ENCODE measurements around the gene KPNA2. TPM values are rescaled to one million over a fixed set of nuclear protein-coding genes. Genes with fewer than 3 reads are reported as not detected.
"Not testable (repeated sequence)": the region's sequence is repeated elsewhere in the genome, so short reads cannot be mapped to it uniquely, and the experiment has no call there.

The KPNA2 gene
- total RNA-seq, 2 donors from 2014 or later = 21.8 to 40.2 TPM

- DNase-seq; intact Hi-C loops (cut with DNase I); ATAC-seq: not testable (repeated sequence)
Measured at GRCh38 chr17:68018493-68018892, 17.0 kb upstream of the KPNA2 start.

DNA sequence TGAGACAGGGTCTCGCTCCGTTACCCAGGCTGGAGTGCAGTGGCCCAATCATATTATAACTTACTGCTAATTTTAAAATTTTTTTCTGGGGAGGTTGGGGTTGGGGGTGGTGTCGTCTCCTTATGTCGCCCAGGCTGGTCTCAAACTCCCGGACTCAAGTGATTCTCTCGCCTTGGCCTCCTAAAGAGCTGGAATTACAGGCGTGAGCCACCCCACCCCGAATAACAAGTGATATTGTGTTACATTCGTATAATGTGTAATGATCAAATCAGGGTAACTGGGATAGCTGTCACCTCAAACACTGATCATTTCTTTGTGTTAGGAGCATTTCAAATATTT is 16.2 kb upstream of the KPNA2 start:
- ATAC-seq = no peak
- DNase-seq = no peak
- intact Hi-C loops (cut with DNase I) = no loop called here

GRCh38 chr17:68019675-68020408 is 15.7 kb upstream of the KPNA2 start:
- ATAC-seq (peak; percentile 96 to 98), DNase-seq (peak; percentile 94)
- intact Hi-C loops (cut with DNase I) = loop anchor here in 1 of 2 donors (2.0 kb wide), 1 partner anchor 25 kb away; no protein-coding TSS in a partner anchor

- no peak for DNase-seq
- intact Hi-C loops (cut with DNase I) = loop anchor here in 1 of 2 donors (2.0 kb wide), 1 partner anchor 26 kb away; no protein-coding TSS in a partner anchor
- ATAC-seq = peak; percentile 5 to 13
Measured at GRCh38 chr17:68020409-68020756, 15.2 kb upstream of the KPNA2 start.

DNA sequence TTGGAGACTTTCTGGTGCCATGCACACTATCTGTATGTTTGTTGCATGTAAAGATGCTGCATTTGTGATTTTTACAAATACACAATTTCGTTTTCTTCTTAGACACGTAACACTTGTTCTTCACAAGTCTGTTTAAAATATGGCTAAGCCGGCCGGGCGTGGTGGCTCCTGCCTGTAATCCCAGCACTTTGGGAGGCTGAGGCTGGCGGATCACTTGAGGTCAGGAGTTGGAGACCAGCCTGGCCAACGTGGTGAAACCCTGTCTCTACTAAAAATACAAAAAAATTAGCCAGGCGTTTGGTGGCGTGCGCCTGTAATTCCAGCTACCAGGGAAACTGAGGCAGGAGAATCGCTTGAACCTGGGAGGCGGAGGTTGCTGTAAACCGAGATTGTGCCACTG is 14.7 kb upstream of the KPNA2 start:
- intact Hi-C loops (cut with DNase I) = loop anchor here in 1 of 2 donors (2.0 kb wide), 1 partner anchor 26 kb away; no protein-coding TSS in a partner anchor
- ATAC-seq, DNase-seq: not testable (repeated sequence)

DNA sequence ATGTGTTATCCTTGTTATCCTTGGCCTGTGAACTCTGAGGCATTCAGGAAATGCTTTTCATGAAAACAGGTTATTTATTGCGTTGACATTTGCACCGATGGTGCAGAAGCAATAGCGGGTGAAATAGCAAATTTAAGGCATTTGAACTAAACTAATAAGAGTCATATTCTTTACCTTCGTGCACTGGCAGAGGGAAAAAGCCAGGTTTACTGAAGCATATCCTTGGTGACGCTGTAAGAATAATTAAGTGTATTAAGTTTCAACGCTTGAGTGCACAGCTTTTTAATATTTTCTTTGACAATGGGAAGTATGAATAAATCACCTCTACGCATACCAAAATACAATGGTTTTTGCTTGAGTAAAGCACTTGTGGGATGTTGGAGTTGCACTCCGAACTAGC is 13.6 kb upstream of the KPNA2 start:
- intact Hi-C loops (cut with DNase I) = loop anchor here in 1 of 2 donors (2.0 kb wide), 1 partner anchor 27 kb away; no protein-coding TSS in a partner anchor
- DNase-seq (no peak), ATAC-seq (no peak)

GRCh38 chr17:68022547-68022946 is 13.0 kb upstream of the KPNA2 start:
- DNase-seq; ATAC-seq; intact Hi-C loops (cut with DNase I): not testable (repeated sequence)

- intact Hi-C loops (cut with DNase I) = no loop called here
- no peak for DNase-seq
- ATAC-seq = no peak
Measured at GRCh38 chr17:68029512-68030215, 5.9 kb upstream of the KPNA2 start.

- ATAC-seq (no peak), DNase-seq (no peak)
- intact Hi-C loops (cut with DNase I) = no loop called here
Measured at GRCh38 chr17:68033636-68034451, 1.7 kb upstream of the KPNA2 start.

- no peak for ATAC-seq
Measured at GRCh38 chr17:68034452-68034776, 1.1 kb upstream of the KPNA2 start.

DNA sequence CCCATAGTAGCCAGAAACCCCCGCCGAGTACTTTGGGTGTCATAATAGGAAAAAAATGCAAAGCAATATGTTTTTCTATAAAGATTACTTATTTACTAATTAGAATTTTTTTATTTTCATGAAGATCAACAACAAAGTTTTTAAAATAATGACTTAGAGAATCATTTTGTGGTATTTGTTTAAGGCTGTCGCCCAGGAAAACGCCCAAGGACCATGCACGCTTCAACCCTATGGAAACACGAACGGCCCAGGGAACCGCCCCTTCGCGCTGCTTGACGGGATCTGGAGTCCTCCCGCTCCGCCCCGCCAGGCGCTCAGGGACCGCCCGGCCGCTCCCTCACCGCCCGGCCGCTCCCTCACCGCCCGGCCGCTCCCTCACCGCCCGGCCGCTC is 408 bp upstream of the KPNA2 start:
- intact Hi-C loops (cut with DNase I) = loop anchor here in 1 of 2 donors (5.0 kb wide), 1 partner anchor 67 kb away; no protein-coding TSS in a partner anchor
- ATAC-seq (peak; percentile 94), DNase-seq (peak; percentile 96)

More at GRCh38 chr17:68034452-68034776, 1.1 kb upstream of the KPNA2 start:
- intact Hi-C loops (cut with DNase I) = no loop called here
- no peak for DNase-seq

DNA sequence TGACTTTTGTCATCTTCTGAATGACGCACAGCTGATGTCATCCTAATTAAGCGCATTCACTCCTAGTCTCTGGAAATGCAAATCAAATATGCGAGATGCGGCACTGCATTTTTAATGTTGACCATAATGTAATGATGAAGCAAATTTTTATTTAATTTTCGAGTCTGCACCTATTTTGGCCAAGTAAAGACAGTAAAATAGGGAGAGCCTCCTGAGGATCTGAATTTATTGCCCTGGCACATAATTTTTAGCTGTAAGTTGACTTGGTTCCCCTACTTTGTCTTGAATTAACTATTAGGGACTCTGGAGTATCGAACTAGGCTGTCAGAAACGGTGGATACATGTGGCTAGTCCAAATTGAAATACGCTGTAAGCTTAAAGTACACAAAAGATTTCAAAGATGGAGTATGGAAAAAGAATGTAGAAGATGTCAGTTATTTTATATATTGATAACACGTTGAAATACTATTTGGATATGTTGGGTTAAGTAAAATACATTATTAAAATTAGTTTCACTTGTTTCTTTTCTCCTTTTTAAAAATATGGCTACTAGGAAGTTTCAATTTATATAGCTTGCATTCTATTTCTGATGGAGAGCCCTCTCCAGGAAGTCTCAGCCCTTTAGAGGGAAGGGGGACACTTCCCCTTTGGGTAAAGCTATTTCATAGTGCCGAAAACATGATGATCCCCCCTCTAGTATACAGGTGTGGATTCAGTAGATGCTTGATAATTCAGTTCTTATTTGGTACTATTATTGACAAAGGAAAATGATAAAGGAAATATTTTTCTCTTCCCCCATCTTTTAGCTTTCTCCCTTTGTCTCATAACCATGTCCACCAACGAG is 991 bp downstream of the KPNA2 start:
- ATAC-seq = no peak
- intact Hi-C loops (cut with DNase I) = loop anchor here in 1 of 2 donors (5.0 kb wide), 1 partner anchor 66 kb away; no protein-coding TSS in a partner anchor

DNA sequence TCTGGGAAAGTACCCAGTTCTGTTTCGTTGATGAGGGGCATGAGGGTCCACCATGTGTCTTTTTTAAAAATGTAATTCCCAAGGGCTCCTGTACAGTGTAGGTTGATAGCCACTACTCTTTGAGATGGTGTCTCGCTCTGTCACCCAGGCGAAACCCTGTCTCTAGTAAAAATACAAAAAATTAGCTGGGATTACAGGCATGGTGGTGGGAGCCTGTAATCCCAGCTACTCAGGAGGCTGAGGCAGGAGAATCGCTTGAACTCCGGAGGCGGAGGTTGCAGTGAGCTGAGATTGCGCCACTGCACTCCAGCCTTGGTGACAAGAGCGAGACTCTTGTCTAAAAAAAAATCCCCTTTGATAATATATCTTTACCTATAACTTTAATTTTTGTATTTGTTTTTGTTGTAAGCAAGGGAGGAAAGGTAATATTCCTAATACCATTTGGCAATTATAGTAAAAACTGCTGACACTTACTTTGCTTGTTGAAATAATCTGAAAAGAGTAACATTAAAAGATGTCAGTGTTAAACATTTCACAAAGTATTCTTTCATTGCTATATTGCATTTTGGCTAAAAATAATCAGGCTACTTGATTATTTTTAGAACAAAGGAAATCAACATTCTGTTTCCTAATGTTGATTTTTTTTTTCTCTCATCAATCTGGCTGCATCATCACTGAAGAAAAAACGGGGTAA is 11.8 kb downstream of the KPNA2 start:
- ATAC-seq (no peak), DNase-seq (no peak)
- intact Hi-C loops (cut with DNase I) = no loop called here

More for the DNA sequence above, 991 bp downstream of the KPNA2 start:
- DNase-seq = no peak

DNA sequence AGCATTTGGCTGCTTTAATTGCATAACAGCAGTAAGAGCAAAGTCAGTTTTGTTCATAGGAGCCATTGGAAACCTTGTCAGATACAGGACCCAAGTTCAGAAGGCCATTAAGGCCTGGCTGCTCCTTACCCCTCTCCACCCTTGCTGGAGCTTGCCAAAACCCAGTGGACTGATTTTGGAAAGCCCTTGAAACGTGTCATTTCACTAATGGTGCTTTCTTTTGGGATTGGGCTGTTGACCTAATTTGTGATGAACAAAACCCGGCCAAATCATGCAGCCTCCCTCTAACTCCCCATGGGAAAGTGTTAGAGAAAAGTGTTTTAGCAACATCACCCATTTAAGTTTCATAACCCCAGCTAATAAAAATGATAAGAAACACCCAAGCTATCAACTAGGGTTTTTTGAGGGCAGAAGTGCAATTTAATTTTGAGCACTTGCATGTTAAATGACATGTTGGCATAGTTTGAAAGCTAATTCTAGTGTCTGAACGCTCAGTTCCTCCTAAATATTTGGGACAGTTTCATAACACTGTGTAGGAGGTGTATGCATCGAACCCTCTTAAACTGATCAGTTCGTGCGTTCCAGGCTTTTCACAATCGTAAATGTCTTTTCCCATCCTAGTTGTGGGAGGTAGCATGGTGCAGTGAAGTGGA is 12.5 kb downstream of the KPNA2 start:
- ATAC-seq = peak; percentile 53 to 65
- DNase-seq; intact Hi-C loops (cut with DNase I): not testable (repeated sequence)

GRCh38 chr17:68048996-68049395 is 13.5 kb downstream of the KPNA2 start:
- no peak for DNase-seq
- ATAC-seq = no peak
- intact Hi-C loops (cut with DNase I) = no loop called here

GRCh38 chr17:68049812-68050437 is 14.4 kb downstream of the KPNA2 start:
- DNase-seq; ATAC-seq; intact Hi-C loops (cut with DNase I): not testable (repeated sequence)
